ENCODE data around the gene GFI1B.

GFI1B gene

DNA sequence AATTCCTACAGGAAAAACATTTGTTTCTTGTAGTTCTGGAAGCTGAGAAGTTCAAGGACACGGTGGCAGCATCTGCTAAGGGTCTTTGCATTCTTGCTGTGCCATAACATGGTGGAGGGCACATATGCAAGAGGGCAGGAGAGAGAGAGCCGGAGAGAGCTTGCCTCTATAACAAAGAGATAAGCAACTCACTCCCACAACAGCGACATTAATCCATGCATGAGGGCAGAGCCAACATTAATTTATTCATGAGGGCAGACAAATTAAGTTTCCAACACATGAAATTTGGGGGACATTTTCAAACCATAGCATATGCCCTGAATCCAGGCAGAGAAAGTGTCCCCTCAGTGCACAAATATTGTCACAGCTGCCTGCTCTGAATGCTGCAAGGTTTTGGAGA, 47.9 kb downstream of the GFI1B start:
- DNase-seq = no peak

DNA sequence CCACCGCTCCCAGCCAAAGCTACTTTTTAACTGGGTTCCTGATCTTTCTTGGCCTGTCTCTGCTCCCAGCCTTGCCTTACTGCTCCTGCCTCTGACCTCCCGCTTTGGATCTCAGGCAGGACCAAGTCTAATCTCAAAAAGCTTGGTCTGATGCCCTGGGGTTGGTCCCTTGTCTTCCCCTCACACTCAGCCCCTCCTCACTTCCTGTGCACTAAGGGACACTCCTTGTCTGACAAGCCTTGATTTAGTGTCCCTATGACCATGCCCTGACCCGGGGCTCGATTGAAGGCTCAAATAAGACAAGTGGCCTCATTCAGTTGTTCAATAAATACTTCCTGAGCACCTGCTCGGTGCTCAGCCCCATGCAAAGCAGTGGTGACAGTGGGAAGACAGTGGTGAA, 48.6 kb downstream of the GFI1B start:
- no peak for DNase-seq

DNA sequence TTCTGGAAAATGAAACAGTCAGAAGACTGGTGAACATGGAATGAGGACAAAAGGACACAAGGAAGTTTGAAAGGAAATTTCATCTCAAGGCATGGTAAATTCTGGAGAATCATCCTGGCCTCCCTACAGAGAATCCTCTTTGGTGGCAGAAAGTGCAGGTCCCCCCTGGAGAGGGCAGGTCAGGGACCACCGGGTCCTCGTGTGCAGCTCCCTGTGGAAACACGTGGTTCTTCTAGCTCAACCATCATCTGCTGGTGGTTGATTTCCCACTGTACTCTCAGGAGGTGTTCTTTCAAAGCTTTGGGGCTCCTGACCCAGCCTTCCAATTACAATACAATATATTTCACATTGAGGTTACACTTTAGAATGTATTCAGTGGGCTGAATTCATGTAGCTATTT, 49.7 kb downstream of the GFI1B start:
- no peak for DNase-seq

DNA sequence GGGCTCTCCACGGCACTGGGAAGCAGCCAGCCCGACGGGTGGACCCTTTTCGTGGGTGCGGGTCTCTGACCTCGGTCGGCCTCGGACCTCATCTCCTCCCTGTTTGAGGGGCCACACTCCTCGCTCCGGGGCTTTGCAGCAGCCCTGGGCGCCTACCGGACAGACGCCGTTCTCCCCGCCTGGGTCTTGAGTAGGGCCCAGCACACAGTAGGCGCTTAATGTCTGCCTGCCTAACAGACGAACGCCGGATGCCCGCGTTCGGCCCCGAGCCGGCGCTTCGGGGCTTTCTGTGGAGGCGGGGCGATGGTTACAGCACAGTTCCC, 51.5 kb downstream of the GFI1B start:
- DNase-seq = no peak

DNA sequence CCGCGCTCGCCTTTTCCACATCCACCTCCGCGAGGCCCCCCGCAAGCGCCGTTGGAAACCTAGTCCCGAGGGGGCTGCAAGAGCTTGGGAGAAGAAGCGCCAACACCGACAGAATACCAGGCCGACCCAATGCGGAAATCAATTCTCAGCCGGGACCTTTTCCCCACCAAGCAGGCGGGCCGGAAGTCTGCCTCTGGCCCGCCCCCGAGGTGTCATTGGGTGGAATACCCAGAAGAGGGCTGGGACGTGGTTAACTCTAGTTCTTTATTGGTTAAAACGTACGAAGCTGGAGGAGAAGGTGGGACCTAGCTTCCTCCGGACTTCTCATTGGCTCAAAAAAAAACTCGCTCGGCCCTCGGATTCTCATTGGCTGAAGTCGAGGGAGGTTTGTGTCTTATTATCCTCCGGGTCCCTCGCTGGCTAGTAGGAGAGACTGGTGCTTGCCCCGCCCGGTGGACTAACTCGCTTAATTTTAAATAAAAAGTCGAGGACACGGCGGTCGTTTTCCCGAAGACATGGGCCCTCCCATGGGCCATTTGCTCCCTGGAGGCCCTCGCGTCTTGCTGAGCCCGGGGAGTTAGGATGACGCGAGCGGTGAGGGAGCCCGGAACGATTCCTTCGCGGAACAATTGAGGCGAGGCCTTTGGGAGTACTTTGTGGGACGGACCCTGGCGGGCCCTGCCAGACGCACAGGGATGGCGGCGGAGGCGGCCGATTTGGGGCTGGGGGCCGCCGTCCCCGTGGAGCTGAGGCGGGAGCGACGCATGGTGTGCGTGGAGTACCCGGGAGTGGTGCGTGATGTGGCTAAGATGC, 52.0 kb downstream of the GFI1B start, which contains the start of gene GTF3C5:
Gene GTF3C5 (plus strand): TSS at position 681 of the 813 bp plus-strand sequence. CDS start 15 bp downstream, at position 696.
- peak; percentile 96 for DNase-seq

DNA sequence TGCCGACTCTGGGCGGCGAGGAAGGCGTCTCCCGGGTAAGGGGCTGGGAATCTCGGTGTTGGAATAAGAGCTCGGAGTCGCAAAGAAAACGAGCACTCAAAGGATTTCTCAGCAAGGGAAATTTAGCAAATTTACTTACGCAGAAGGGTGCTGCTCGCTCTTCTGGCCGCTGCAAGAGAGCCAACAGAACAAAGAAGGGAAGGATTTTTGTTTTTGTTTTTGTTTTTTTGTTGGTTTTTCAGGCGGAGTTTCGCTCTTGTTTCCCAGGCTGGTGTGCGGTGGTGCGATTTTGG, 52.6 kb downstream of the GFI1B start:
- no peak for DNase-seq

DNA sequence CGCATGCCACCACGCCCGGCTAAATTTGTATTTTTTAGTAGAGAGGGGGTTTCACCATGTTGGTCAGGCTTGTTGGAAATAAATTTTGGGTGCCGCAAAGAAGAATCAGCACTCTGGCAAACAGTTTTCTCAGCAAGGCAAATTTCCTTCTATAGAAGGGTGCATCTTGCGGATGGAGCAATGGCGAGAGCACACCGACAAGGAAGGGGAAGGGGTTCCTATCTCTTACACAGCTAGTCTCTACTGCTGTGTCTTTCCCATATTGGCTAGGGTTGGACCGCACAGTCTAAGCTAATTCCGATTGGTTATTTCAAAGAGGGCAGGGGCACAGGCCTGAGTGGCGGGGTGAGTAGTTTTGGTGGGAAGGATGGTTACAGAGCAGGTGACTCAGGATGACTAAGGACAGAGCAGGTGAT, 53.0 kb downstream of the GFI1B start:
- DNase-seq = no peak

DNA sequence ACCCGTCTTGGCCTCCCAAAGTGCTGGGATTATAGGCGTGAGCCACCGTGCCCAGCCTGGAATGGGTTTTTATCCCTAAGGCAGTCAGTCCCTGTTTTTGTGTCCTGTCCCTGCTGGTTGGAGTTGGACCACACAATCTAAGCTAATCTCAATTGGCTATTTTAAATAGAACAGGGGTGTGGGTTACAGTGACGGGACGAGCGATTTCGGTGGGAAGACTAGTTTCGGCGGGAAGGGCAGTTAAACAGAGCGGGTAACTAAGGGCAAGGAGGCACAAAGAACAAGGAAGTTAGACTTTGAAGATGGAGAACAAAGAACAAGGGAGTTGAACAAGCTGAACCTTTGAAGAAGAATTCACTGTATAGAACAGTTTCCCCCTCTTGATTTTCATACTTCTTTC, 53.7 kb downstream of the GFI1B start:
- DNase-seq = no peak

DNA sequence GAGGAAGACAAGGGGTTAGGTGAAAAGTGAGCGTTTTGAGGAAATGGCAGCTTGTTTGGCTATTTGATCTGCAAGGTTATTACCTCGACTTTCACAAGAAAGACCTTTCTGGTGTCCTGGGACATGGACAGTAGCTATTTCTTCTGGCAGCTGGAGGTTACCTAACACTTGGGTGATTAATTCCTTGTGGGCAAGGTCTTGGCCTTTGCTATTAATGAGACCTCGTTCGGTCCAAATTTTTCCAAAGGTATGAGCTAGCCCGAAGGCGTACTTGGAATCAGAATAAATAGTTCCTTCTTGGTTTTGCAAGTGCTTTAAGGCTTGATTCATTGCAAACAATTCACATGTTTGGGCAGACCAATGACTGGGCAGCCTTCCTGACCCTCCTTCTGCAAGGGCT, 57.2 kb downstream of the GFI1B start:
- no peak for DNase-seq

DNA sequence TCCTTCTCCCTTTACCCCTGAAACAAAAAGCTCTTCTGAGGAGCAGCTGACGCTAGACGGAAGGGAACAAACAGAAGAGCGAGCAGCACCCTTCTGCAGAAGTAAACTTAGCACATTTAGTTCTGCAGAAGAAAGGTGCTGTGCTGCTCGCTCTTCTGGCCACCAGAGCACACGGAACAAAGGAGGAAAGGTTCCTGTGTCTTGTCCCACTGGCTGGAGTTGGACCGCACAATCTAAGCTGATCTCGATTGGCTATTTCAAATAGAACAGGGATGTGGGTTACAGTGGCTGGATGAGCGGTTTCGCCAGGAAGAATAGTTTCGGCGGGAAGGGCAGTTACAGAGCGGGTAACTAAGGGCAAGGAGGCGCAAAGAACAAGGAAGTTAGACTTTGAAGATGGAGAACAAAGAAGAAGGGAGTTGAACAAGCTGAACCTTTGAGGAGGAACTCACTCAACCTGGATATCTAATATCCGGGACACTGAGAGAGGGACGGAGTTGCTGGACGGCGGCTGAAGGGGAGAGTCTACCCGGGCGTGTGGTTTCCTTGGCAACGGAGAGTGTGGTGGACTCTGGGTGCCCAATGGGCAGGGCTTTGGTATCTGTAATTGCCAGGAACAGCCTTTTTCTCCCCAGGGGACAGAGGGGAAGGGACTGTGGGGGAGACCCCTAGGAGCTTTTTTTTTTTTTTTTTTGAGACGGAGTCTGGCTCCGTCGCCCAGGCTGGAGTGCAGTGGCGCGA, 59.5 kb downstream of the GFI1B start:
- no peak for DNase-seq

DNA sequence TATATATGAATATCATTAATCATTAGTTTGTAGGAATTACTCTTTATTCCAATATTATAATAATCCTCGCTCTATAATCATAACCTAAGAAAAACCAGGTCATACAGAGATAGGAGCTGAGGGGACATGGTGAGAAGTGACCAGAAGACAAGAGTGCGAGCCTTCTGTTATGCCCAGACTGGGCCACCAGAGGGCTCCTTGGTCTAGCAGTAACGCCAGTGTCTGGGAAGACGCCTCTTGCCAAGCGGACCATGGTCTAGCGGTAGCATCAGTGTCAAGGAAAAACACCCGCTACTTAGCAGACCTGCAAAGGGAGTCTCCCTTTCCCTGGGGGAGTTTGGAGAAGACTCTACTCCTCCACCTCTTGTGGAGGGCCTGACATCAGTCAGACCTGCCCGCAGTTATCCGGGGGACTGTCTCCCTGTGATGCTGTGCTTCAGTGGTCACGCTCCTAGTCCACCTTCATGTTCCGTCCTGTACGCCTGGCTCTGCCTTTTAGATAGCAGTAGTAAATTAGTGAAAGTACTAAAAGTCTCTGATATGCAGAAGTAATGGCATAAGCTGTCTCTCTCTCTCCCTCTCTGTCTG, 62.5 kb downstream of the GFI1B start:
- DNase-seq = peak; percentile 49

Measured in CD4-positive, alpha-beta T cell treated with Interleukin-10 for 1 hour (primary cell).